Measurements from ENCODE around the gene PRRT3. TPM values are rescaled to one million over a fixed set of nuclear protein-coding genes. Genes with fewer than 3 reads are reported as not detected.

PRRT3 gene
- total RNA-seq, 1 donor from 2014 or later, result 0.35 TPM

DNA sequence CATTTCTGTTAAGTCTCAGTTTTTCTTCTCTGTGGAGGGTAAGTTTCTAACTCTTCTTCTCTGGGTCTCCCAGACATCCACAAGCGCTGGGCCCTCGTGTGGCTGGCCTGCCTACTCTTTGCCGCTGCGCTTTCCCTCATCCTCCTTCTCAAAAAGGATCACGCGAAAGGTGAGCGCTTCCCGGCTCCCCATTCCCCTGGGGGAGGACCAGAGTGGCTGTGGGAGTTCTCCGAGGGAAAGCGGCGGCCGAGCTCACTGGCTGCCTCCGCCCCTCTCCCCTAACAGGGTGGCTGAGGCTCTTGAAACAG is 19.7 kb downstream of the PRRT3 start:
- no peak for ATAC-seq
- intact Hi-C loops (cut with micrococcal nuclease), result no loop called here
- no peak for DNase-seq

DNA sequence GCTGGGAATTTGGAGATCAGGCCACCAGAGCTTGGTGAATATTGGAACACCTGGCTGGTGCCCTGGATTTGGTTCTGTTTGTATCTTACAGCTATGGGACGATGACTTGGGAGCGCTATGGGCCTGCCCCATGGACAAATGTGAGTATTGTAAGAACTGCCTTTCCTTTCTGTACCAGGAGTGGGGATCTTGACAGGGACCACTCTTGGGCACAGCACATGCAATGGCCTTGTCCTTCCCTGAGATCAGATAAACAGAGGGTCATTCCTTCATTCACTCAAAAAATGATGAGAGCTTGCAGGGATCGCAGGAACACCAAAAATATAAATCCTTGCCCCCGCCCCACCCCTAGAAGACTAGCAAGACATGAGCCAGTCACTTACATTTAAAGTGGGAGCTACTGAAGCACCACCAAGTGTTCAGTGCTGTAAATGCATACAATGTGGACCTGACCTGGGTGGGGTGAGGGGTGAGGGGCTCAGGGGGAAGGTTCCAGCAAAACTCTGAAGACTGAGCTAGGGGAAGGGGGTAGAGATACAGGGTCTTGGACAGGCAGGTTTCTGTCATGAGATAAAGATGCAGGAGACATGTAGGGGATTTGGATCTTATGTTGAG is 21.3 kb downstream of the PRRT3 start:
- DNase-seq (no peak), ATAC-seq (no peak)
- intact Hi-C loops (cut with micrococcal nuclease), result no loop called here

DNA sequence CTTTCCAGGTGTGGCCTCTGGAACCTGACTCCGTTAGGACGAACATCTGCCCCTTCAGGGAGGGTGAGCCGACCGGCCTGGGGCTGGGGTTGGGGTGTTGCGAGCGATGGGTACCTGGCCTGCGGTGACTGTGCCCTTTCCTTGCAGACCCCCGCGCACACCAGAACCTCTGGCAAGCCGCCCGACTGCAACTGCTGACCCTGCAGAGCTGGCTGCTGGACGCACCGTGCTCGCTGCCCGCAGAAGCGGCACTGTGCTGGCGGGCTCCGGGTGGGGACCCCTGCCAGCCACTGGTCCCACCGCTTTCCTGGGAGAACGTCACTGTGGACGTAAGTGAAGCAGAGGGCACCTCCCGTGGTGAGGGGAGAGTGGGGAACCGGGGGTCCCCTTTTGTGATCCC is 24.1 kb downstream of the PRRT3 start:
- ATAC-seq (no peak), DNase-seq (no peak)
- intact Hi-C loops (cut with micrococcal nuclease), result no loop called here

DNA sequence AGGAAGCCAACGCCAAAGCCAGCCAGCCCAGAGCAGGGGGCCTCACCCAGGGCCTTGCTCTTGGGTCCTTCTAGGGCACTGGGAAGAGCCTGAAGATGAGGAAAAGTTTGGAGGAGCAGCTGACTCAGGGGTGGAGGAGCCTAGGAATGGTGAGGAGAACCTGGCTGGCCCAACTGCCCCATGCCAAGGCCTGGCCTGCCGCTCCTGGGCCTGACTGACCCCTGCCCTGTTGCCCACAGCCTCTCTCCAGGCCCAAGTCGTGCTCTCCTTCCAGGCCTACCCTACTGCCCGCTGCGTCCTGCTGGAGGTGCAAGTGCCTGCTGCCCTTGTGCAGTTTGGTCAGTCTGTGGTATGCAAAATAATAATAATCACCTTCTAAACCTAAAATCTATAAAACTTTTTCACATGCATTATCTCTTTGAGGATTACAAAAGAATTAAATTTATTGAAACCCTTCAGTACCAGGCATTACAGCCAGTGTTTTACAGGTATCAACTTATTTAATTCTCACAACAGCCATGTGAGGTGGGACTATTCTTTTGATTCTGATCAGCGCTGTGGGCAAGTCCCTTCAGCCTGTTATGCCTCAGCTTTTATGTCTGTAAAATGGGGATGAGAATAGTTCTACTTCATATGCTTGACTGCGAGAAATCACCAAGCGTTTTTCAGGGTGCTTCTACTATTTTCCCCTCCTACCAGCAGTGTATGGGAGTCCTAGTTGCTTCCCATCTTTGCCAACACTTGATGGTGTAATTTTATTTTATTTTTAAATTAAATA is 33.8 kb downstream of the PRRT3 start:
- ATAC-seq (no peak), DNase-seq (no peak)
- intact Hi-C loops (cut with micrococcal nuclease), result no loop called here

DNA sequence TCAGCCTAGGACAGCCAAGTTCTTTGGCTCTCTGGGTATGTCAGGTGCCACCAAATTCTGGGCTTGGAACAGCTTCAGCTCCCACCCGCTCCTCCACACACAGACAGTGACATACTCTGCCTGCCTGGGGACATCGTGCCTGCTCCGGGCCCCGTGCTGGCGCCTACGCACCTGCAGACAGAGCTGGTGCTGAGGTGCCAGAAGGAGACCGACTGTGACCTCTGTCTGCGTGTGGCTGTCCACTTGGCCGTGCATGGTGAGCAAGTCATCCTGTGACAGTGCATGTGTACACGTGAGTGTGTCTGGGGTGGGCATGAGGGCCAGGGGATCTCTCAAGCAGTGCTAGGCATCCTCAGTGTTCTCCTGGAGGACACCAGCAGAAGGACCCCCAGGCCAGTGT is 34.4 kb downstream of the PRRT3 start:
- intact Hi-C loops (cut with micrococcal nuclease), result no loop called here
- ATAC-seq, result peak; percentile 3
- DNase-seq, result peak; percentile 45

DNA sequence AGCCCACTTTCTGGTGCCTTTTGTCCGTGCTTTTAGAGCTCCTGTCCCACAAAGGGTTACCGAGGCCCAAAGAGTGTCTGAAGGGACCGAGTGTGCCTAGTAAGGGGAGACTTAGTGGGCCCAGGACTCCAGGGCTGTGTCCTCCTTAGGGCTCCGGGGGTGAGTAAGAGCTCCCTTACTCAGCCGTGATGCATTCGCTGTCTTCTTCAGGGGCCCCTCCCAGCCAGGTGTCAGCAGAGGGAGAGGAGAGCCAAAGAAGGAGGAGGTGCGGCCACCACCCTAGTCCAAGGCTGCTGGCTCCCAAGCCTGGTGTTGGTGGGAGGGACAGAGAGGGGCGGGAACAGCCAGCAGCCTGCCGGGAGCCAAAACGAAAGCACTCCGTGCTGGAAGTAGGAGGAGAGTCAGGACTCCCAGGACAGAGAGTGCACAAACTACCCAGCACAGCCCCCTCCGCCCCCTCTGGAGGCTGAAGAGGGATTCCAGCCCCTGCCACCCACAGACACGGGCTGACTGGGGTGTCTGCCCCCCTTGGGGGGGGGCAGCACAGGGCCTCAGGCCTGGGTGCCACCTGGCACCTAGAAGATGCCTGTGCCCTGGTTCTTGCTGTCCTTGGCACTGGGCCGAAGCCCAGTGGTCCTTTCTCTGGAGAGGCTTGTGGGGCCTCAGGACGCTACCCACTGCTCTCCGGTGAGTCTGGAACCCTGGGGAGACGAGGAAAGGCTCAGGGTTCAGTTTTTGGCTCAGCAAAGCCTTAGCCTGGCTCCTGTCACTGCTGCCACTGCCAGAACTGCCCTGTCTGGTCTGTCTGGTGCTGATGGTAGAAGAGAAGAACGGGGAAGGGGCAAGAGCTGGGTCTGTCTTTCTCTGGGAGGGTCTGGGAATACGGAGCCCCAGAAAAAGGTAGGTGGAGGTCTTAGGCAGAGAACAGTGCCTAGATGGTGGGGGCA is 35.2 kb downstream of the PRRT3 start, which contains the start of gene IL17RC:
Gene IL17RC (plus strand): TSS at position 365 of the 947 bp plus-strand sequence. CDS start 218 bp downstream, at position 583.
- DNase-seq (peak; percentile 89), ATAC-seq (peak; percentile 92)
- intact Hi-C loops (cut with micrococcal nuclease), result no loop called here

DNA sequence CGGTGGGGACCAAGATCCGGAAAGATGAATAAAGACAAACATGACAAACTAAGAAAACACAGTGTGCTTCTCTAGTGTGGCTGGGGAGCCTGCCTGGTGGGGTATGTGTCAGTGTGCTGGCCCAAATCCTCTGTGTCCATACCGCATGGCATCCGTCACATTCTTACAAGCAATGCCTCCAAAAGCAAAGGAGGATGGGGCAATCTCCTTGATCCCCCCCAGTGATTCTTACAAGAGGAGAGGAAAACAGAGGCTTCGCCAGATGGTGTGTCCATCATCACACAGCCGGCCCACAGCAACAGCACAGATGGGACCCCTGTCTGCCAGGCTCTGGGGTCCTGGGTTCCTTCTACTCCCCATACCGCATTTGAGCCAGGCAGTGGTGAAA is 35.9 kb downstream of the PRRT3 start:
- no peak for DNase-seq
- ATAC-seq, result no peak
- intact Hi-C loops (cut with micrococcal nuclease), result no loop called here

DNA sequence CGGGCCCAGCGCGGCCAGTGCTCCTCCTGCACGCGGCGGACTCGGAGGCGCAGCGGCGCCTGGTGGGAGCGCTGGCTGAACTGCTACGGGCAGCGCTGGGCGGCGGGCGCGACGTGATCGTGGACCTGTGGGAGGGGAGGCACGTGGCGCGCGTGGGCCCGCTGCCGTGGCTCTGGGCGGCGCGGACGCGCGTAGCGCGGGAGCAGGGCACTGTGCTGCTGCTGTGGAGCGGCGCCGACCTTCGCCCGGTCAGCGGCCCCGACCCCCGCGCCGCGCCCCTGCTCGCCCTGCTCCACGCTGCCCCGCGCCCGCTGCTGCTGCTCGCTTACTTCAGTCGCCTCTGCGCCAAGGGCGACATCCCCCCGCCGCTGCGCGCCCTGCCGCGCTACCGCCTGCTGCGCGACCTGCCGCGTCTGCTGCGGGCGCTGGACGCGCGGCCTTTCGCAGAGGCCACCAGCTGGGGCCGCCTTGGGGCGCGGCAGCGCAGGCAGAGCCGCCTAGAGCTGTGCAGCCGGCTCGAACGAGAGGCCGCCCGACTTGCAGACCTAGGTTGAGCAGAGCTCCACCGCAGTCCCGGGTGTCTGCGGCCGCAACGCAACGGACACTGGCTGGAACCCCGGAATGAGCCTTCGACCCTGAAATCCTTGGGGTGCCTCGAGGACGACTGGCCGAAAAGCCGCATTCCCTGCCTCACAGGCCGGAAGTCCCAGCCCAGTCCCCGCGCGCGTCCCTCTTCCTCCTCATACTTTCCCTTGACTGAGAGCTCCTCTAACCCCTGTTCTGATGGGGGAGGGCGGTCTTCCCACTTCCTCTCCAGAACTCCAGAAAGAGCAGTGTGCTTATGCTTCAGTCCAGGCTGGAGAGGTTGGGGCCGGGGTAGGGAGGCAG is 36.7 kb downstream of the PRRT3 start:
- ATAC-seq (peak; percentile 67), DNase-seq (peak; percentile 85)
- intact Hi-C loops (cut with micrococcal nuclease), result no loop called here

DNA sequence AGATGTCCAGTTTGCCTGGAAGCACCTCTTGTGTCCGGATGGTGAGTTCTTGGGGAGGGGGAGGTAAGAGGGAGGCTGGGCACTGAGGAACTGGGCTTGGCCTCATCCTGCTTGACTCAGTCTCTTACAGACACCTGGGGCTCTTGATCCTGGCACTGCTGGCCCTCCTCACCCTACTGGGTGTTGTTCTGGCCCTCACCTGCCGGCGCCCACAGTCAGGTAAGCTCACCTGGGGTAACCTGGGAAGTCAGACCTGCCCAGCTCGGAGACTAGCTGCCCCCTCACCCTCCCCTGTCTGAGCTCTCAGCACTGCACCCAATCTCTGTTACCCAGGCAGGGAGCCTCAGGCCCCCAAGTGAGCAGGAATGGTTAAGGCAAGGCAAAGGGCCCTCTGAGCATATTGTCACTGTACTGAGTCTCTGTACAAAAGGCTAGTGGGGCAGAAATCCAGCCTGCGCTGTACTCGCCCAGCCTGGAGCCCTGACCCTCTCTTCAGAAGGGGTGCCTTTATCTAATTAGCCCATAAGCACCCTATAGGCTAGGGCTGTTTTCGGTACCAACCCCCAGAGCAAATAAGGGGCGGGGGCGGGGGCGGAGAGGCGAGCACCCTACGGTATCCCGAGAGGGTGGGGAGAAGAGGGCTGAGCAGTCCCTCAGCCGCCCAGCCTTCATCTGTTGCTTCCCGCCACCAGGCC is 37.5 kb downstream of the PRRT3 start:
- ATAC-seq, result no peak
- DNase-seq, result no peak
- intact Hi-C loops (cut with micrococcal nuclease), result no loop called here

DNA sequence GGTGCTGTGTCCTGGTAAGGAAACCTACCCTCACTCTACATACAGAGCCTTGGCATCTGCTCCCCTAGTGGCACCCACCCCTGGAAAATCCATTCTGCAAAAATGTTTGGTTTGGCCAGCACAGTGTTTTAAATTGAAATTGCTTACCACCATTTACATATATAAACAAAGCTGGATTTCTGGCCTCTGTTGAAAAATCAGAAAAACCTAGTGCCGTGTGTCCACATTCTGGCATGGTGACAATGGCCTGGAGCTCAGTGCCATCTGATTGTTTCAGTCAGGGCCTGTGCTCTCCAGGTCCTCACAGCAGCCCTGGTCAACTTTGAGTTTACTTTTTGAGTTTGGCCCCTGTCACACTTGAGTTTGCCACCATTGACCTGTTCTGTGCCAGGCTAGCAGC is 38.2 kb downstream of the PRRT3 start:
- intact Hi-C loops (cut with micrococcal nuclease), result no loop called here
- no peak for ATAC-seq

DNA sequence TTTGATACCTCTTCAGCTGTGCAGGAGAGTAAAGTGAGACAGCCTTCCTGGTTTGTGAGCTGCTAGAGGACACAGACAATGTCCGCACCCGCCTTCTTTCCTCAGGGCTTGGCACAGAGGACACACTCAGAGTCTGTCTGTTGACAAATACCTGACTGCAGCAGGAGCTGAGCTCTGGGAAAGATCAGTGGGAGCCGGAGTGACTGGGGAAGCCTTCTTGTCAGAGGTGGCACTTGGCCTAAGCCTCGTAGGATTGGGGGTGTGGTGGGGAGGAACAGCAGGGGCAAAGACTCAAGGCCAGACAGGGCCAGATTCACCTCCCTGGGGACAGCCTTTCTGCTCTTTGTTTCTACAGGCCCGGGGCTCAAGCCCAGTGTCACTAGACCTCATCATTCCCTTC is 38.6 kb downstream of the PRRT3 start:
- DNase-seq (no peak), ATAC-seq (no peak)
- intact Hi-C loops (cut with micrococcal nuclease), result no loop called here

More for the DNA sequence above, 38.2 kb downstream of the PRRT3 start:
- no peak for DNase-seq

DNA sequence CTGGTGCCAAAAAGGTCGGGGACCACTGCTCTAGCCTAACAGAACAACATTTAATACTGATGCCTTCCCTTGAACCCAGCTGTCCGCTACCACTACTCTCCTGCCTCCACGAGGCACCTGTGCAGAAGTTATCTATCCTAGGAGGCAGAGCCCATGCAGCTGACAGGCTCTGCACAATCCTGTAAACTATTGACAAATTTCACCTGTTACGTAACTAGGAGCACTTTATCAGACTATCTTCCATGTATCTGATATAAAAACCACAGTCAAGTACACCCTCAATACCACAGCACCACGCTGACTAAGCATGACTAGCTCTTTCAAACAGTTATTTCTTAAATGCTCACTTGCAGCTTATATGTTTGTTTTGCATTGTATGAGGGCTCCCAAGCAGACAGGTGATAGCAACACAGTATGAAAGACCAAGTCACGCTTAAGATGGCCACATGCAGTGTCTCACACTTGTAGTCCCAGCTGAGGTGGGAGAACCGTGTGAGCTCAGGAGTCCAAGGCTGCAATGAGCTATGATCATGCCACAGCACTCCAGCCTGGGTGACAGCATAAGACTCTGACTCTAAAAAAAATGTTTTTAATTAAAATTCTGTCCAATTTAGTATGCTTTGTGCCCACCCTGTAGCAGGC is 39.8 kb downstream of the PRRT3 start:
- DNase-seq (no peak), ATAC-seq (no peak)
- intact Hi-C loops (cut with micrococcal nuclease), result no loop called here

DNA sequence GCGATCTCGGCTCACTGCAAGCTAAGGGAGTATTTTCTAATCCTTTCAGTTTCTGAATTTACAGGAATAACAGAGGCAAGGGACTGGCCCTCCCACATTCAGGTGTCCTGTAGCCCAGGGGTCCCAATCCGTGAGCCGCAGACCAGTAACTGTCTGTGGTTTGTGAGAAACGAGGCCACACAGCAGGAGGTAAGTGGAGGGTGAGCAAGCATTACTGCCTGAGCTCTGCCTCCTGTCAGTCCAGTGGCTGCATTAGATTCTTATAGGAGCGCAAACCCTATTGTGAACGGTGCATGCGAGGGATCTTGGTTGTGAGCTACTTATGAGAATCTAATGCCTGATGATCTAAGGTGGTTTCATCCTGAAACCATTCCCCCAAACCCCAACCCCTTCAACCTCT is 40.3 kb downstream of the PRRT3 start:
- intact Hi-C loops (cut with micrococcal nuclease), result no loop called here
- ATAC-seq (no peak), DNase-seq (no peak)

DNA sequence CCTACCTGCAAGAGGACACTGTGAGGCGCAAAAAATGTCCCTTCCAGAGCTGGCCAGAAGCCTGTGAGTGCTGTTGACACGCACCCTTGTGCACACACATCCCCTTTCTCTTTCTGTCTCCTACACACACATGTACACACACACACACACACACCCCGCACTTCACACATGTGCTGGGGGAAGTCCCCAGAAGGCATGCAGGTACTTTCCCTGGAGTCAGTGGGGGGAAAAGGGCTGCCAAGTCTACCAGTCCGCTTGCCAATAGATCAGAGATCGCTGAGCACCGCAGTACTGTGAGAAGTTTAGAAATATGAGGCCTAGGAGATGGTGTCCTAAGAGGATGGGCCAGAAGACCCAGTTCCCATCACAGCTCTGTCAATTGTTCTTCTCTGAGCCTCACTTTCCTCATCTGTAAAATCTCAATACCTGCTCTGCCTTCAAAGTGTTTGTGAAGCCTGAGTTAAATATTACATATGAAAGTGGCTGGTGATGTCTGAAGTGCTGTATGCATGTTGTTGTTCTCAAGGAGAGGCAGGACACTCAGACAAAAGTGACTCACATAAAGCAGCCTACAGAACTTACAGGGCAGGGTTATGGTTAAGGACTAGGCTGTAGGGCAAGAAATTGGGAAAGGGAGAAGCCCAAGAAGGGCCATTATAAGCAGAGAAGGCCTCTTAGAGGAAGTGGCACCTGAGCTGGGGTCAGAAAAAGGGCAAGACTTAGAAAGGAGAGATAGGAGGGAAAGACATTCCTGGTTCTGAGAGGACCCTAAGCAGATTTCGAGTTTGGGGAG is 42.8 kb downstream of the PRRT3 start:
- intact Hi-C loops (cut with micrococcal nuclease), result no loop called here
- no peak for DNase-seq
- ATAC-seq, result no peak

DNA sequence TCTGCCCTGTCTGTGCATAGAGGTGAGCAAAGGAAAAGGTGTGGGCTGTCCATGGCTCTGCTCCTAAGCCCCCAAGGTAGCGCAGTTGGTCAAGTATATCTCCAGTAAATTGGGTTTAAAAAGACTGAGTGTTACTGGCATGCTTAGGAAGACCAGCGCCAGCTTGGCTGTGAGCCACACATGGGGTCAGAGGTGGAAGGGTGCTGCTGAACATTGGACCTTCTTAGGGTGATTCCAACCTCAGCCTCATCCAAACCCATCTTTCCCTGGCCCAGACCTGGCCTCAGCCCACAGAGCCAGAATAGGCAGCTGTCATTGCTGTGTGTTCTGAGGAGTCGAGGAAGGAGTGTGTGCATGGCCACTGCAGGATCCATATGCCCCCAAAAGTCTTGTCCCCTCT is 43.9 kb downstream of the PRRT3 start:
- DNase-seq, result no peak
- no peak for ATAC-seq
- intact Hi-C loops (cut with micrococcal nuclease), result no loop called here

DNA sequence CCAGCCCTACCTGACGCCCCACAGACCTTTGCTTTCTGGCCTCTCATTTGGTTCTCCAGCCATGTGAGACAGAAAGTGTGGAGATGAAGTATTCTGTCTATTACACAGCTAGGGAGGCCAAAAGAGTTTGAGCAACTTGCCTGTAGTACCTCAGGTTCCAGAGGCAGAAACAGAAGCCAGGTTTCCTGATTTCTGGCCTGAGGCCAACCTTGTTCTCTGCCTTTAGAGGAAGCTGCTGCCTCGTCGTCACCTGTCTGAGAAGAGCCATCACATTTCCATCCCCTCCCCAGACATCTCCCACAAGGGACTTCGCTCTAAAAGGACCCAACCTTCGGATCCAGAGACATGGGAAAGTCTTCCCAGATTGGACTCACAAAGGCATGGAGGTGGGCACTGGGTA is 45.7 kb downstream of the PRRT3 start:
- DNase-seq (no peak), ATAC-seq (no peak)
- intact Hi-C loops (cut with micrococcal nuclease), result no loop called here

DNA sequence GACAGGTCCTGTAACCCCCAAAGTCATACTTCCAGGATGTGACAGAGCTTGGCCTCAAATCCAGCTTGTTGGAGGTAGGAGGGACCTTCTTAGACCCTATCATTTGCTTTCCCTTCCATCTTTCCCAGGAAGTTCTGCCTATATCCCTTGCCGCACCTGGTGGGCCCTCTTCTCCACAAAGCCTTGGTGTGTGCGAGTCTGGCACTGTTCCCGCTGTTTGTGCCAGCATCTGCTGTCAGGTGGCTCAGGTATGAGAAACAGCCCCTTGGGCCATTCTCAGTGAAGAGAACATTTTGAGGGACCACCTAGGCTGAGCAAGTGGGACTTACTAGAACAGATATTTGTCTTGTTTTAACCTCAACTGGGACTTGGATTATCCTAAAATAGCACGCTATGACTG is 48.3 kb downstream of the PRRT3 start:
- intact Hi-C loops (cut with micrococcal nuclease), result no loop called here
- ATAC-seq (no peak), DNase-seq (no peak)
